H1 (cell line): ENCODE measurements around the gene SPDYE4. TPM values are rescaled to one million over a fixed set of nuclear protein-coding genes. Genes with fewer than 3 reads are reported as not detected.

Source experiments
- CTCF ChIA-PET: fragments of 300-600 bp; sonication (Branson Sonifier 250); formaldehyde crosslinking; loops from one replicate; lab custom pipeline; 2021; ENCODE audit not compliant: partially characterized antibody; lab: Charles Lee
- POLR2A ChIA-PET: fragments of 300-600 bp; sonication (Branson Sonifier 250); formaldehyde crosslinking; loops from one replicate; lab custom pipeline; 2021; ENCODE audit warnings: inconsistent platforms; ENCODE audit not compliant: partially characterized antibody; lab: Charles Lee
- DNase-seq, 2 experiments: peaks; one replicate each; pipeline versions ENCODE4 v3.0.0 to v3.0.0-alpha.2; 2010 to 2022; ENCODE audit warnings: low spot score in 2 of 2, low read depth in 1 of 2, mixed read lengths in 1 of 2
- FAIRE-seq: peaks from 2 replicates; lab custom pipeline; 2011; peaks lifted over from hg19 to GRCh38; lab: Jason Lieb, UNC
- H2AFZ ChIP-seq: 2 replicates; pipeline ENCODE4 v1.8.1; 2012; ENCODE audit warnings: low read length, inconsistent platforms
- H2AK5ac ChIP-seq: 2 replicates; pipeline ENCODE4 v1.6.1; 2013; ENCODE audit warnings: low read depth, low read length
- H2BK120ac ChIP-seq: replicated peaks from 2 replicates; pipeline ENCODE3; 2013; ENCODE audit warnings: low read depth, low read length, inconsistent platforms
- H2BK12ac ChIP-seq: 2 replicates; pipeline ENCODE4 v1.6.1; 2013; ENCODE audit warnings: low read depth, low read length
- H2BK15ac ChIP-seq: 2 replicates; pipeline ENCODE4 v1.6.1; 2013; ENCODE audit warnings: low read length
- H2BK20ac ChIP-seq: 2 replicates; pipeline ENCODE4 v1.6.1; 2013; ENCODE audit warnings: low read length
- H2BK5ac ChIP-seq: 2 replicates; pipeline ENCODE4 v1.6.1; 2013; ENCODE audit warnings: low read depth, low read length
- H3K14ac ChIP-seq: 2 replicates; pipeline ENCODE4 v1.6.1; 2013; ENCODE audit warnings: inconsistent platforms; ENCODE audit not compliant: insufficient read length
- H3K18ac ChIP-seq: 2 replicates; pipeline ENCODE4 v1.6.1; 2013; ENCODE audit warnings: low read length; ENCODE audit errors: extremely low read depth
- H3K23ac ChIP-seq: 2 replicates; pipeline ENCODE4 v1.6.1; 2013; ENCODE audit warnings: inconsistent platforms; ENCODE audit not compliant: insufficient read length
- H3K23me2 ChIP-seq: 2 replicates; pipeline ENCODE4 v1.6.1; 2013; ENCODE audit warnings: low read depth, low read length
- H3K27ac ChIP-seq: 2 replicates; pipeline ENCODE4 v1.6.1; 2011; ENCODE audit warnings: low read depth, low read length, inconsistent platforms
- H3K27me3 ChIP-seq, 4 experiments: replicated peaks in 1 of 4; 1 replicate in 1 of 4; 2 replicates in 3 of 4; pipeline versions ENCODE4 v1.6.1 to v1.8.1; 2011 to 2013; ENCODE audit warnings: low read length in 3 of 4, mild to moderate bottlenecking in 3 of 4, inconsistent platforms in 2 of 4, mixed read lengths in 2 of 4, moderate library complexity in 1 of 4; ENCODE audit not compliant: control insufficient read depth in 3 of 4, insufficient read depth in 3 of 4; ENCODE audit errors: extremely low read depth in 1 of 4
- H3K36me3 ChIP-seq, 4 experiments: 2 replicates each; pipeline versions ENCODE4 v1.6.1 to v1.8.1; 2011 to 2013; ENCODE audit warnings: mild to moderate bottlenecking in 4 of 4, low read length in 3 of 4, moderate library complexity in 2 of 4, control low read depth in 1 of 4, inconsistent platforms in 1 of 4; ENCODE audit not compliant: insufficient read depth in 4 of 4, control insufficient read depth in 2 of 4
- H3K4ac ChIP-seq: replicated peaks from 2 replicates; pipeline ENCODE3; 2013; ENCODE audit warnings: low read length, low read depth, mixed read lengths, inconsistent platforms; ENCODE audit not compliant: insufficient read length
- H3K4me1 ChIP-seq, 4 experiments: replicated peaks in 1 of 4; 1 replicate in 1 of 4; 2 replicates in 3 of 4; pipeline versions ENCODE4 v1.6.1 to v1.8.1; 2011 to 2013; ENCODE audit warnings: low read length in 3 of 4, inconsistent platforms in 2 of 4, mixed read lengths in 1 of 4; ENCODE audit not compliant: insufficient read depth in 4 of 4, control insufficient read depth in 3 of 4
- H3K4me2 ChIP-seq, 2 experiments: 2 replicates each; pipeline versions ENCODE4 v1.6.1 to v1.8.1; 2011 to 2013; ENCODE audit warnings: low read depth in 2 of 2, low read length in 2 of 2, control low read depth in 1 of 2, inconsistent platforms in 1 of 2, mild to moderate bottlenecking in 1 of 2; ENCODE audit not compliant: insufficient read depth in 1 of 2
- H3K4me3 ChIP-seq, 4 experiments: fragments of 200-600, 300-600 bp in 1 of 4; sonication (generic), shearing (Covaris generic), sonication (Bioruptor Twin) in 1 of 4; 2 replicates each; pipeline versions ENCODE4 v1.5.1 to v1.8.1; 2011 to 2016; ENCODE audit warnings: low read length in 4 of 4, low read depth in 3 of 4, control low read depth in 2 of 4, inconsistent platforms in 2 of 4, mild to moderate bottlenecking in 2 of 4, mixed read lengths in 1 of 4, moderate library complexity in 1 of 4; ENCODE audit not compliant: insufficient read depth in 2 of 4; ENCODE audit errors: extremely low read depth in 1 of 4
- H3K56ac ChIP-seq: replicated peaks from 2 replicates; pipeline ENCODE3; 2013; ENCODE audit warnings: low read depth, mild to moderate bottlenecking, mixed read lengths, low read length, inconsistent platforms; ENCODE audit not compliant: insufficient read length
- H3K79me1 ChIP-seq: 2 replicates; pipeline ENCODE4 v1.6.1; 2013; ENCODE audit warnings: low read depth, low read length, control low read depth
- H3K79me2 ChIP-seq, 2 experiments: 2 replicates each; pipeline versions ENCODE4 v1.6.1 to v1.8.1; 2012 to 2013; ENCODE audit warnings: low read length in 2 of 2, mild to moderate bottlenecking in 2 of 2, inconsistent platforms in 1 of 2; ENCODE audit not compliant: insufficient read depth in 2 of 2, control insufficient read depth in 1 of 2
- H3K9ac ChIP-seq, 4 experiments: replicated peaks in 1 of 4; 1 replicate in 1 of 4; 2 replicates in 3 of 4; pipeline versions ENCODE4 v1.6.1 to v1.8.1; 2011 to 2013; ENCODE audit warnings: low read depth in 3 of 4, low read length in 3 of 4, control low read depth in 2 of 4, mild to moderate bottlenecking in 2 of 4, moderate library complexity in 2 of 4, inconsistent platforms in 1 of 4; ENCODE audit errors: extremely low read depth in 1 of 4
- H3K9me3 ChIP-seq, 2 experiments: 2 replicates each; pipeline versions ENCODE4 v1.6.1 to v1.8.1; 2012 to 2013; ENCODE audit warnings: mild to moderate bottlenecking in 2 of 2, moderate library complexity in 2 of 2, control low read depth in 1 of 2, inconsistent platforms in 1 of 2, low read depth in 1 of 2, low read length in 1 of 2, mixed read lengths in 1 of 2; ENCODE audit not compliant: insufficient read depth in 2 of 2
- H4K20me1 ChIP-seq, 2 experiments: replicated peaks in 1 of 2; 2 replicates each; pipeline versions ENCODE3 to v1.8.1; 2011 to 2013; ENCODE audit warnings: inconsistent platforms in 2 of 2, low read length in 2 of 2, mild to moderate bottlenecking in 1 of 2; ENCODE audit not compliant: insufficient read depth in 2 of 2, control insufficient read depth in 1 of 2
- H4K5ac ChIP-seq: 2 replicates; pipeline ENCODE4 v1.6.1; 2013; ENCODE audit warnings: low read length, low read depth, mixed read lengths, inconsistent platforms; ENCODE audit not compliant: insufficient read length
- H4K8ac ChIP-seq: 2 replicates; pipeline ENCODE4 v1.8.0; 2013; ENCODE audit warnings: mild to moderate bottlenecking, moderate library complexity, low read length, inconsistent platforms; ENCODE audit not compliant: insufficient read depth; ENCODE audit errors: extremely low read depth
- H4K91ac ChIP-seq: replicated peaks from 2 replicates; pipeline ENCODE3; 2013; ENCODE audit warnings: low read length, mixed read lengths, inconsistent platforms; ENCODE audit not compliant: insufficient read length
- BRCA1 ChIP-seq: IDR thresholded peaks from 2 replicates; pipeline ENCODE4 v1.6.1; 2012; ENCODE audit warnings: low read depth, low read length, improper control_type of control experiment
- E2F6 ChIP-seq: IDR thresholded peaks from 2 replicates; pipeline ENCODE4 v1.6.1; 2012; ENCODE audit warnings: inconsistent platforms
- GTF2F1 ChIP-seq: IDR thresholded peaks from 2 replicates; pipeline ENCODE4 v1.6.1; 2012; ENCODE audit warnings: low read depth, low read length, improper control_type of control experiment, borderline replicate concordance
- TAF7 ChIP-seq: optimal IDR thresholded peaks from 2 replicates; pipeline ENCODE3; 2011; ENCODE audit warnings: low read depth, mild to moderate bottlenecking, inconsistent platforms, low read length, moderate library complexity, borderline replicate concordance
- WGBS, 2 experiments: shearing (Covaris generic) in 1 of 2; methylation state at CpG; one replicate each; pipeline versions ENCODE4 v1.1.6 to v1.1.7; 2013 to 2015; ENCODE audit warnings: low lambda C conversion rate in 2 of 2, mixed read lengths in 2 of 2, inconsistent platforms in 1 of 2, low coverage in 1 of 2, missing lambda C conversion rate in 1 of 2; ENCODE audit not compliant: insufficient replicate concordance in 2 of 2, insufficient coverage in 1 of 2, insufficient read length in 1 of 2; ENCODE audit errors: extremely low coverage in 1 of 2, missing lambda C conversion rate in 1 of 2; 5-methylcytosine and 5-hydroxymethylcytosine counted together
- polyA plus RNA-seq, 7 experiments: library from polyadenylated mRNA; depleted of rRNA in 3 of 7; stranded (reverse) in 5 of 7; unstranded in 2 of 7; fragments of >200 nt in 5 of 7; fragments of 200-250 nt in 2 of 7; gene quantifications; 1 replicate in 5 of 7; 2 replicates in 1 of 7; 4 replicates in 1 of 7; pipeline versions ENCODE4 v1.2.1 to v1.2.3, GENCODE V29; 2011 to 2013; ENCODE audit warnings: missing spikeins in 2 of 7, mixed read lengths in 2 of 7
- total RNA-seq: library from RNA; stranded (reverse); fragmentation: NEBNext Ultra II Directional; extraction: Animal tissue kit (Norgen Biotek cat#: 25700); gene quantifications from 2 replicates; pipeline ENCODE4 v1.2.1, GENCODE V29; 2021

The SPDYE4 gene
- total and polyA plus RNA-seq, 2 of the 8 experiments (the other 6 are each of a cell fraction or from before 2014, with no cell fraction given) = not detected

DNA sequence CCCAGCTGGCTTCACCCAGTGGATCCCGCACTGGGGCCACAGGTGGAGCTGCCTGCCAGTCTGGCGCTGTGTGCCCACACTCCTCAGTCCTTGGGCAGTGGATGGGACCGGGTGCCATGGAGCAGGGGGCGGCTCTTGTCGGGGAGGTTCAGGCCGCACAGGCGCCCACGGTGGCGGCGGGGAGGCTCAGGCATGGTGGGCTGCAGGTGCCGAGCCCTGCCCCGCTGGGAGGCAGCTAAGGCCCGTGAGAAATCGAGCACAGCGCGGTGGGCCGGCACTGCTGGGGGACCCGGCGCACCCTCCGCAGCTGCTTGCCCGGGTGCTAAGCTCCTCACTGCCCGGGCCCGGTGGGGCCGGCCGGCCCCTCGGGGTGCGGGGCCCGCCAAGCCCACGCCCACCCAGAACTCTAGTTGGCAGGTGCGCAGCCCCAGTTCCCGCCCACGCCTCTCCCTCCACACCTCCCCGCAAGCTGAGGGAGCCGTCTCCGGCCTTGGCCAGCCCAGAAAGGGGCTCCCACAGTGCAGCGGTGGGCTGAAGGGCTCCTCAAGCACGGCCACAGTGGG is 40.3 kb downstream of the SPDYE4 start:
- Histone ChIP-seq H3K9ac (no peak overlapping the region), H2BK12ac (no peak overlapping the region), H2BK120ac (no peak overlapping the region), H3K27me3 (no peaks in the 10 kb centered on the region), H2BK15ac (no peak overlapping the region), H3K4me2 (no peak overlapping the region), H3K79me1 (no peaks in the 10 kb centered on the region), H3K9me3 (no peaks in the 10 kb centered on the region; a peak in 1 of 4 replicates), H3K14ac (no peak overlapping the region), H3K23me2 (no peaks in the 10 kb centered on the region), H3K4me1 (peaks cover 0 to 2% (median 0%) of the 10 kb centered on the region in 4 experiments; a peak in 1 of 7 replicates), H3K56ac (no peak overlapping the region), H3K4me3 (no peak overlapping the region), H3K4ac (no peak overlapping the region), H3K18ac (no peak overlapping the region)
- no peak for DNase-seq
- CTCF ChIA-PET = interaction anchor here (1.1 to 1.3 kb wide), 4 partner anchors 9 to 67 kb away, joined by 3 to 5 read pairs (median 4); no protein-coding TSS in a partner anchor
- 97% methylated on average over 30 of the region's 37 CpGs; no CpG with 5 or more reads in 1 of the 2 experiments for WGBS, 2 experiments
- TF ChIP-seq GTF2F1 (no peak), E2F6 (no peak), BRCA1 (no peak), TAF7 (no peak)
- TF ChIP-seq, all 59 proteins: peak for 0
- peaks cover 0 to 2% of the 10 kb centered on the region in 2 experiments for H4K20me1 ChIP-seq
- H4K8ac ChIP-seq = no peak overlapping the region
- no peak overlapping the region for H3K23ac ChIP-seq
- no peak overlapping the region for H2BK20ac ChIP-seq
- no peaks in the 10 kb centered on the region for H3K36me3 ChIP-seq
- H2AFZ ChIP-seq = no peak overlapping the region
- no peak for FAIRE-seq
- no peak overlapping the region for H3K27ac ChIP-seq
- H2AK5ac ChIP-seq = no peak overlapping the region
- H2BK5ac ChIP-seq = no peak overlapping the region
- no peaks in the 10 kb centered on the region for H3K79me2 ChIP-seq
- no peak overlapping the region for H4K91ac ChIP-seq
- H4K5ac ChIP-seq = no peak overlapping the region
- POLR2A ChIA-PET = interaction anchor here (1.3 to 1.4 kb wide), 2 partner anchors 15 to 21 kb away, joined by 4 to 6 read pairs; no protein-coding TSS in a partner anchor
